GM21390 (cell line): ENCODE measurements around the gene CD2AP.
"Not testable (repeated sequence)": the region's sequence is repeated elsewhere in the genome, so short reads cannot be mapped to it uniquely, and the experiment has no call there.

ENCODE experiments used
- ATAC-seq: cut with Tn5 transposase; IDR thresholded peaks from one replicate; pipeline ENCODE4 v1.9.1; 2021; ENCODE audit not compliant: unreplicated experiment

CD2AP gene

GRCh38 chr6:47630587-47630986 is 153.0 kb downstream of the CD2AP start:
- ATAC-seq: no peak

GRCh38 chr6:47631269-47631772 is 153.7 kb downstream of the CD2AP start:
- peak; percentile 57 for ATAC-seq

GRCh38 chr6:47631797-47632196 is 154.2 kb downstream of the CD2AP start:
- no peak for ATAC-seq

GRCh38 chr6:47633141-47633540 is 155.6 kb downstream of the CD2AP start:
- no peak for ATAC-seq

DNA sequence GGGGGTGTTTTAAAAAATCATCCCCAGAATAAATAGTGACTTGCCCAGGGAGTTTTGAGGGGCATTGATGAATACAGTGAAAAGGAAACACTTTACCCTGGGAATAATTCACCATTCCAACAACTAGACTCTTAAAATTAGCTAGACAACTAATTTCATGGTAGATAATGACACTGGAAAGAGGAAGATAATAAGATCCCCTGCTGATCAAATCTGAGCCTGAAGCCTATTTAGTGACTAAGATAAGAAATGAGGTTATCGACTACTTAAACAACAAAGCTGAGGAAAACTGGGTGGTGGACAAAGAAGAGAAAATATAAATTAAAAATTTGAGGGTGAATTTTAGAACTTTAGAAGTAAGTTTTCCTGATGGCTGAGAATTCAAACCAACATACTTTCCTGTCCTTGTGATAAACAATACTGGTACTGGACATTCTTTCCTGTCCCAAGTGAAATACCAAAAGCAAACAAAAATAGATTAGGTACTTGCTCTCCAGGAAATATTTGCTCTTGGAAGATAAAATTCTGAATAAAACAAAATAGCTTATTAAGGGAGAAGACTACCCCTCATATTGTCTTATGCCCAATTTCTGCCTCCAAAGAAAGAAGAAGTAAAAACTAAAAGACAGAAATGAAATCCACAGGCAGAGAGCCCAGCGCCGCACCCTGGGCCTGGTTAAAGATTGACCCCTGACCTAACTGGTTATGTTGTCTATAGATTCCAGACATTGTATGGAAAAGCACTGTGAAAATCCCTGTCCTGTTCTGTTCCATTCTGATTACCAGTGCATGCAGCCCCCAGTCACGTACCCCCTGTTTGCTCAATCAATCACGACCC is 156.8 kb downstream of the CD2AP start:
- ATAC-seq: no peak

GRCh38 chr6:47646689-47647088 is 169.1 kb downstream of the CD2AP start:
- no peak for ATAC-seq

DNA sequence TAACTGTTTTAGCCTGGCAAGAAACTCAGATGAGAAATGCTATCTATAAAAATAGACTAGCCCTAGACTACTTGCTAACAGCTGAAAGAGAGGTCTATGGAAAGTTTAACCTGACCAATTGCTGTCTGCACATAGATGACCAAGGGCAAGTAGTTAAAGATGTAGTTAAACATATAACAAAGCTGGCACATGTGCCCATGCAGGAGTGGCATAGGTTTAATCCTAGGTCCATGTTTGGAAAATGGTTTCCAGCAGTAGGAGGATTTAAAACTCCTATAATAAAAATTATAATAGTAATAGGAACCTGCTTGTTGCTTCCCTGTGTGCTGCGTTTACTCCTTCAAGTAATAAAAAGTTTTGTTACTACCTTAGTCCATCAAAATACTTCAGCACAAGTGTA is 169.6 kb downstream of the CD2AP start:
- no peak for ATAC-seq

DNA sequence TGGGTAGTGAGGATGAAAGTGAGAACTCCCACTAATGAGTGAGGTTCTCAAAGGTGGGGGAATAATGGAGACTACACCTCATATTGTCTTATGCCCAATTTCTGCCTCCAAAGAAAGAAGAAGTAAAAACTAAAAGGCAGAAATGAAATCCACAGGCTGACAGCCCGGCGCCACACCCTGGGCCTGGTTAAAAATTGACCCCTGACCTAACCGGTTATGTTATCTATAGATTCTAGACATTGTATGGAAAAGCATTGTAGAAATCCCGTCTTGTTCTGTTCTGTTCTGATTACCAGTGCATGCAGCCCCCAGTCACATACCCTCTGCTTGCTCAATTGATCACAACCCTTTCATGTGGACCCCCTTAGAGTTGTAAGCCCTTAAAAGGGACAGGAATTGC is 170.0 kb downstream of the CD2AP start:
- not testable (repeated sequence) for ATAC-seq

DNA sequence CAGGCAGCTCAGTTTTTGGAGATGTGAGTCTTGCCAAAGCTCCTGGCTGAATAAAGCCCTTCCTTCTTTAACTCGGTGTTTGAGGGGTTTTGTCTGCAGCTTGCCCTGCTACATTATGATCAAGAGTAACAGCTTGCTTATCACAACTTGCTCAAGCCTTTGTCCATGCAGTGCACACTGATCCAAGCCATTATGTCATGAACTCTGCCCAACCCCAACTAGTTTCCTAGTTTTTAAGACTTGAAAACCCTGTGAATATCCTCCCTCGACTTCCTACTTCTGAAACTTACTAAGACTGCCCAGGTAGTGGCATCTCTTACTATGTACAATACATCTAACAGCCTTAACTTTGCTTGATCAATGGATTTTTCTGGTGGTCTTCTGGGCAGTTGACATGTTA is 170.4 kb downstream of the CD2AP start:
- ATAC-seq: no peak

GRCh38 chr6:47650553-47651432 is 173.2 kb downstream of the CD2AP start:
- peak; percentile 56 for ATAC-seq

DNA sequence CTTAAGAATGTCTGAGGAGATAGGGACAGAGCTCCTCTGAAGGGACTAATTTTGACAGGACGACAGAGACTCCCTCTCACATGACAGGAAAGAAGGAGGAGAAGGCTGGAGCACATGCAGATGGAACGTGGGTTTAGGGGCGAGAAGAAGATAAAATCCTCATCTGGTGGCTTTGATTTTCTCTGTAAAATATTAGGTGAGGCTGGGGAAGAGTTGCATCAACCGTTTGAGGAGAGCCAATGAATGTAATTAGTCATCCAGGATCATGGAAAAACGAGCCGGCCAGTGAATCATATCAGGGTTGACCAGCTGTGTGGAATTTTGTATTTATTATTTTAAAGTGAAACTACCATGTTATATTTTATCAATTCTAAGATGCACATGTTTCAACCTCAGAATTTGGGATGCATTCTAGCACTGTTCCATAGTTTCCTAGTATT is 173.9 kb downstream of the CD2AP start:
- ATAC-seq: no peak

GRCh38 chr6:47653706-47654105 is 176.1 kb downstream of the CD2AP start:
- no peak for ATAC-seq

DNA sequence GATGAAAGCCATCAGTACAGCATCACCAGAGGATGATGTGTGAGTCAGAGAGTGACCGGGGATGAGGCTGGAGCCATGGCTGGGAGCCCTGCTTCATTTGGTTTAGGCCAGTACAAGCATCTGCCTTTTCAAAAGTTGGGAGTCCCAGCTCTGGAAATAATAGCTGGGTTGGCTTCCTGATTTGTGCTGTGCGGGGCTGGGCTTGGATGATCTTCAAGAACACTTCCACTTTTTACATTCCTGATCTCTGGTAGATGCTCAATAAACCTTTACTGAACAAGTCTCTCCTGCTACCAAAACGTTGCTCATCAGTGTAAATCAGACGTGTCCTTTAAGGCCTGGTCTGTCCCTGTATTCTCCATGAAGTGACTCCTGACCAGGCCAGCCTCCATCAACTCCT is 176.7 kb downstream of the CD2AP start:
- no peak for ATAC-seq

DNA sequence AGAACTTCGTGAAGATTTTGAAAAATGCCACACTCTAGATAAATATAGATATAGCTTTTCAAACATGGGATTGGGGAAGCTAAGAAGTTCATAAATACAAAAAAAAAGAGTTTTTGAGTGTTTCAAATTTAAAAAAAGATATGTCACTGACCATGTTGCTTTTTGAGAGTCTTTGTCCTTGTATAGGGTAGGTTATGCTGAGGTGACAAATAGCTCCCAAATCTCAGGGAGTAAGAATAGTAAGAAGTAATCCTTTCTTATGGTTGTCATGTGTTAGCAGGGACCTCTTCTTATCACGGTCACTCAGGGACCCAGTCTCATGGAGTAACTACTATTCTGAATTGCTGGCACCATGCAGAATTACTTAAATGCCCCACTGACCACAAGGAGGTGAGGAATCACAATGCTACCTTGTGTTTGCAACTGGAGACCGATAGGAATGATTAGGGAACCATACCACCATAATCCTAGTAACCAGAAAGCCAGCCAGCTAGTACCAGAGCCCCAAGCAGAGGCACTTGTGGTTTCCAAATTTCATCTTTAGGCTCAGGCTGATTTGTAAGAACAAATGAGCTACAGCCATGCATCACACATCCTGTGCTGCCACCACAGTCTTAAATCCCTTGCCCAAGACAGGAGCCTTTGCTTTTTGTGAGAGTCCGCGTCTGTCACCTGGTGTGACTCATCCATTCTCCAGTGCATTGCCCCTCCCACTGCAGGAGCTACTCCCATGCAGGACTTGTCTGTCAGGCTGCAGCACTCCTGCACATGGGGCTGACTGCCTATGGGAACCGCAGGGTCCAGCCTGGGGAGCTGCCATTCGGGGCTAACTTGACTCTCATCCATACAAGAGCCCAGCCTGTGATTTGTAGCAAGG is 178.4 kb downstream of the CD2AP start:
- peak; percentile 61 for ATAC-seq

DNA sequence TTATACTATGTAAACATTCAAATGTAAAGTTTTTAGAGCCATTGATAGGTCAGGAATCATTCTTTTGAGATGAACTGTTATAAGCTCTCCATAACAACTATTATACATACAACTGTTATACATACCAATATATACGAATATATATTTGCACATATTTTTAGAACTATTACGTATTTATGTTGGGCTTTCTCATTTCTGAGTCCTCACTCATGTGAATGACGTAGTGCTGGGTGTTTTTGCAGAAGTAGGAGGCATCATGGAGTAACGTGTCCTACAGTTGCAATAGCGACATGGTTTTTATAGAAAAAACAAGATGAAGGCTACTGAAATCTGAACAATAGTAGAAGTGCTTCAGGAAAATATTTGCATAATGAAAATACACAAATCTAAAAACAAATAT is 184.4 kb downstream of the CD2AP start:
- ATAC-seq: no peak

DNA sequence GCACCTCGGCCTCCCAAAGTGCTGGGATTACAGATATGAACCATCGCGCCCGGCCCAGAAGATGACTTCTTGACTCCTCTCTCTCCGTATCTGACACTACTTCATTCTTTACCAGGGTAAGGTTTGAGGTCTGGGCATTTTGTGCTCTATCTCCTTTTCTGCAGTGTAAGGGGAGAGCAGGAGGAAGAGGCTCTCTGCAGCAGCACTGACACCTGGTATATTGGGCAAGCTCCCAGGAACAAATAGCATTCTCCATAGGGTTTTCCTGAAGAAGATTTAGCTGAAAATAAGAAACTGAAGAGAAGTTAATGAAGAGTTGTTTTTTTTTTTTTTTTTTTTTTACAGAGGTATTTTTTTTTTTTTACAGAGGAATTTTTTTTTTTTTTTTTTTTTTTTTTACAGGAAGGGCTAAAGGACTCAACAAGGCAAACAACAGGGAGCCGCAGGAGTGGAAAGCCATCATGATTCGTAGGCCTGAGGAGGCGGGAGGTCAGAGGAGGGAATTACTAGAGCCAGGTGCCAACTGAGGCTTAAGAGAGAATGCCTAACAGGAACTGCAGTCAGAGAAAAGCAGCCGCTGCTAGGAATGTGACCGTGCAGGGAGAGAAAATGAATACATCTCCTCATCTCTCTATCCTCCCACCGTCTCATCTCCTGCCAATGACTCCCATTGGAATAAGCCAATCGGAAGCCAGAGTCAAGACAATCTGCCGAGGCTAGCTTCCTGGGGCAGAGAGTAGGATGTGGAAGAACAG is 186.1 kb downstream of the CD2AP start:
- no peak for ATAC-seq

DNA sequence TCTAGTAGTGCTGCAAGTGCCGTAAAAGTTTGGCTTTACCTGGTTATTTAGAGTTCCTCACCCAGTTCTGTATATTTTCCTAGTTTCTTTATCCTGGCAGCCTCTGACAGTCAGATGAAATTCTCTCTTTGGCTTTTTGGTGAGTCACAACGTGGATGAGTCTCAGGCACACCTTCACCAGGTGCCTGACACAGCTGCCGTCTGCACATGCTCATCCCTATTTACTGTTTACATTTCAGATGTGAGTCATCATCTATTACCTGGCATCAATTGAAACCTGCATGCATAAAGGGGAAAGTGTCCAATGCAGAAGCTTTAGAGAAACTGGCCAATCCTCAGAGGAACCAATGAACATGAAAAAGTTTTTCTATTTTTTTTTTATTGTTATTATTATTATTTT is 187.5 kb downstream of the CD2AP start:
- ATAC-seq: no peak

GRCh38 chr6:47669684-47670513 is 192.3 kb downstream of the CD2AP start:
- ATAC-seq: no peak

- ATAC-seq: no peak
These were observed 193.3 kb downstream of the CD2AP start for GRCh38 chr6:47670851-47671250.
